ENCODE measurements around the gene PCDHB7.
"Not testable (repeated sequence)": the region's sequence is repeated elsewhere in the genome, so short reads cannot be mapped to it uniquely, and the experiment has no call there.

Gene PCDHB7

GRCh38 chr5:141180313-141180712 lies 7.9 kb downstream of the PCDHB7 start:
- no peak for DNase-seq

- DNase-seq = no peak
These were observed 9.8 kb downstream of the PCDHB7 start, which contains the start of gene PCDHB16 for GRCh38 chr5:141182248-141182647. TSS of gene PCDHB16 (plus strand) at chr5:141182387. CDS start at chr5:141182560, 173 bp downstream.

- not testable (repeated sequence) for DNase-seq
These were observed 11.8 kb downstream of the PCDHB7 start for GRCh38 chr5:141184117-141184855.

GRCh38 chr5:141186897-141187512 lies 14.6 kb downstream of the PCDHB7 start, which contains the start of gene PCDHB9:
TSS of gene PCDHB9 (plus strand) at chr5:141187161. CDS start at chr5:141187319, 158 bp downstream.
- no peak for DNase-seq

- DNase-seq = not testable (repeated sequence)
These were observed 16.2 kb downstream of the PCDHB7 start for GRCh38 chr5:141188682-141189081.

GRCh38 chr5:141189131-141189530 lies 16.7 kb downstream of the PCDHB7 start:
- not testable (repeated sequence) for DNase-seq

GRCh38 chr5:141192110-141192725 lies 19.8 kb downstream of the PCDHB7 start, which contains the start of gene PCDHB10:
TSS of gene PCDHB10 (plus strand) at chr5:141192353. CDS start at chr5:141192553, 200 bp downstream.
- no peak for DNase-seq

GRCh38 chr5:141194332-141194731 lies 21.9 kb downstream of the PCDHB7 start:
- DNase-seq = not testable (repeated sequence)

GRCh38 chr5:141196363-141196762 lies 23.9 kb downstream of the PCDHB7 start:
- no peak for DNase-seq

GRCh38 chr5:141199359-141200235 lies 27.2 kb downstream of the PCDHB7 start, which contains the start of gene PCDHB11:
TSS of gene PCDHB11 (plus strand) at chr5:141199627. CDS start at chr5:141199775, 148 bp downstream.
- DNase-seq = no peak

- not testable (repeated sequence) for DNase-seq
These were observed 28.7 kb downstream of the PCDHB7 start for GRCh38 chr5:141201126-141201525.

- not testable (repeated sequence) for DNase-seq
These were observed 29.2 kb downstream of the PCDHB7 start for GRCh38 chr5:141201646-141202045.

GRCh38 chr5:141208478-141208877 lies 36.0 kb downstream of the PCDHB7 start, which contains the start of gene PCDHB12:
TSS of gene PCDHB12 (plus strand) at chr5:141208719. CDS start at chr5:141208908, 189 bp downstream.
- no peak for DNase-seq

GRCh38 chr5:141210281-141210680 lies 37.8 kb downstream of the PCDHB7 start:
- not testable (repeated sequence) for DNase-seq

- DNase-seq = not testable (repeated sequence)
These were observed 38.4 kb downstream of the PCDHB7 start for GRCh38 chr5:141210849-141211248.

GRCh38 chr5:141213656-141214339 lies 41.4 kb downstream of the PCDHB7 start, which contains the start of gene PCDHB13:
TSS of gene PCDHB13 (plus strand) at chr5:141213919. CDS start at chr5:141214124, 205 bp downstream.
- peak in 1 of 6 experiments; percentile 1 for DNase-seq

GRCh38 chr5:141214583-141214982 lies 42.1 kb downstream of the PCDHB7 start:
- not testable (repeated sequence) for DNase-seq

GRCh38 chr5:141215504-141215903 lies 43.1 kb downstream of the PCDHB7 start:
- DNase-seq = not testable (repeated sequence)

- not testable (repeated sequence) for DNase-seq
These were observed 43.6 kb downstream of the PCDHB7 start for GRCh38 chr5:141216035-141216434.

- peak in 1 of 6 experiments; percentile 4 for DNase-seq
These were observed 50.8 kb downstream of the PCDHB7 start, which contains the start of gene PCDHB14 for GRCh38 chr5:141223112-141223783. TSS of gene PCDHB14 (plus strand) at chr5:141223343. CDS start at chr5:141223506, 163 bp downstream.

- DNase-seq = not testable (repeated sequence)
These were observed 52.4 kb downstream of the PCDHB7 start for GRCh38 chr5:141224844-141225243.
